ENCODE measurements around the gene COX5B. TPM values are rescaled to one million over a fixed set of nuclear protein-coding genes. Genes with fewer than 3 reads are reported as not detected.

The COX5B gene
- total RNA-seq, 4 donors from 2014 or later: 464 to 811 (median 612) TPM

DNA sequence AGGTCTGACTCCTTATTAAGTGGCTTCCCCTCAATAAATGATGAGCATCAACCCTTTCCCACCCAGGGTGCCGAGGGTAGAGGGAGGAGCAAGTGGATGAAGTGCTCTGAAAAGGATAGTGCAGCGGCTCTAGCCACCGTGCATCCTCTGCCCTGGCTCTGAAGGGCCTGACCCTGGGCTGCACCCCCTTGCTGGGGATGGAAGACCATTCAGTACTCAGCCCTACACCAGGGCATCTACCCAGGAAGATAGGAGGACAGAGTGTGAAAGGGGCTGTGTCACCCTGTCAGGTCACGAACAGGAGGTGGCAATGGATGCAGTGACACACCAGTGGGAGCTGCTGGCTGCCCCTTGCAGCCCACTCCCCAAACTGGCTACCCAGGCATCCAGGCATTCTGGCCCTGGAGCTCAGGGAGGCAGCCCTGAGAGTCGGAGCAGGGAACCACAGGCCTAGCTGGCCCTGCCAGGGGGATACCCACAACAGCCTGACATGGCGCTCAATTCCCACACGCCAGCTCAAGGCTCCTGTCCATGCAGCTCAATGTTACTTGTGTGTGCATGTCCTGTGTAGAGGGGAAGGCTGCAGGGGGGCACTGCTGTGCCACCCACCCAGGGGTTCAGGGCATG, 10.4 kb downstream of the COX5B start:
- no peak for DNase-seq
- H3K27ac ChIP-seq: no peak overlapping the region
- H3K9me3 ChIP-seq: no peaks in the 10 kb centered on the region
- no peak overlapping the region for H3K4me3 ChIP-seq
- peaks cover 0 to 7% (median 3%) of the 10 kb centered on the region in 4 donors for H3K4me1 ChIP-seq
- TF ChIP-seq, protein P1, sequence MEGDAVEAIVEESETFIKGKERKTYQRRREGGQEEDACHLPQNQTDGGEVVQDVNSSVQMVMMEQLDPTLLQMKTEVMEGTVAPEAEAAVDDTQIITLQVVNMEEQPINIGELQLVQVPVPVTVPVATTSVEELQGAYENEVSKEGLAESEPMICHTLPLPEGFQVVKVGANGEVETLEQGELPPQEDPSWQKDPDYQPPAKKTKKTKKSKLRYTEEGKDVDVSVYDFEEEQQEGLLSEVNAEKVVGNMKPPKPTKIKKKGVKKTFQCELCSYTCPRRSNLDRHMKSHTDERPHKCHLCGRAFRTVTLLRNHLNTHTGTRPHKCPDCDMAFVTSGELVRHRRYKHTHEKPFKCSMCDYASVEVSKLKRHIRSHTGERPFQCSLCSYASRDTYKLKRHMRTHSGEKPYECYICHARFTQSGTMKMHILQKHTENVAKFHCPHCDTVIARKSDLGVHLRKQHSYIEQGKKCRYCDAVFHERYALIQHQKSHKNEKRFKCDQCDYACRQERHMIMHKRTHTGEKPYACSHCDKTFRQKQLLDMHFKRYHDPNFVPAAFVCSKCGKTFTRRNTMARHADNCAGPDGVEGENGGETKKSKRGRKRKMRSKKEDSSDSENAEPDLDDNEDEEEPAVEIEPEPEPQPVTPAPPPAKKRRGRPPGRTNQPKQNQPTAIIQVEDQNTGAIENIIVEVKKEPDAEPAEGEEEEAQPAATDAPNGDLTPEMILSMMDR (IDR thresholded peaks at IDR 0.05): no peak
- TF ChIP-seq EP300 (IDR thresholded peaks at IDR 0.05; ENCODE audit: low read depth) (no peak), POLR2A (IDR thresholded peaks at IDR 0.05) (no peak)
- 96% methylated on average over 7 of the region's 7 CpGs; no CpG with 5 or more reads in 1 of the 2 donors for WGBS, 2 donors (ENCODE audit: low coverage in 1 of 2)
- H3K27me3 ChIP-seq: no peaks in the 10 kb centered on the region
- H3K36me3 ChIP-seq: peaks cover 0 to 17% (median 3%) of the 10 kb centered on the region in 4 donors
- intact Hi-C loops (cut with DNase I; ENCODE audit: low total_unique reads) (no loop called here), in situ Hi-C loops (cut with MboI; ENCODE audit: low pct_ligation_motif_present in 1 of 4, low pct_unique_long_range_greater_than_20kb in 1 of 4, low sequenced_read_pairs in 3 of 4) (loop anchor here in 1 of 4 donors (25.0 kb wide), 1 partner anchor 1594 kb away; no protein-coding TSS in a partner anchor)

DNA sequence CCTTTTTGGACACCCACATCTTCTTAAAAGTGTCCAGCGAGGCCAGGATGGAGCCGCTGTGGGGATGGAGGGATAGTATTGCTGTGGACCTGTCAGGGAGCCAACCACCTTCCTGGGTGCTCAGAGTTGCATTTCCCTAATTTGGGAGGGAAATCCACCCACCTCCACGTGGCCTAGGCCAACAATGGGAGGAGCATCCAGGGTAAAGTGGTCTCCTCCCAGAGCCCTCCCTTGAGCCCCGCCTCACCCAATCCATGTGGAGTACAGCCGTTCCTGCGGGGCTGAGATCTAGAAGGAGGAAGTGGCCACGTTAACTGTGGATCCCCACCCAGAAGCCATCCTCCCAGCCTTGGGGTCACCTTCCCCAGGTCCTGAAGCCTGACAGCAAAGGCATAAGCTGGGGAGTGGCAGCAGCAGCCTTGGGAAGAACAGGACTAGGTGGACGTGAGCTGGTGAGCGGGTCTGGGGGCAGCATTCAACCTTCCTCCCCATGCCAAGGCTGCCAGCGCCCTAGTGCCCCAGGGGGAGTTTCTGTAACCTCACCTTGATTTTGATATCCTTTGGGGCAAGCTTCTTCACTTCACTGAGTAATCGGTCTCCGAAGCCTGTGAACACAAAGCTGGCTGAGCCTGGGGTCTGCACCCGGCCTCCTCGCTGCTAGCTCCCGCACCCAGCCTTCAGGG, 11.2 kb downstream of the COX5B start:
- DNase-seq: no peak
- intact Hi-C loops (cut with DNase I; ENCODE audit: low total_unique reads): no loop called here
- Histone ChIP-seq H3K9me3 (no peaks in the 10 kb centered on the region), H3K27me3 (no peaks in the 10 kb centered on the region), H3K4me3 (no peak overlapping the region), H3K36me3 (peaks cover 0 to 17% (median 3%) of the 10 kb centered on the region in 4 donors), H3K27ac (no peak overlapping the region), H3K4me1 (peaks cover 5 to 15% (median 8%) of the 10 kb centered on the region in 4 donors)
- in situ Hi-C loops (cut with MboI; ENCODE audit: low pct_ligation_motif_present in 1 of 4, low pct_unique_long_range_greater_than_20kb in 1 of 4, low sequenced_read_pairs in 3 of 4): loop anchor here in 1 of 4 donors (25.0 kb wide), 1 partner anchor 1595 kb away; no protein-coding TSS in a partner anchor
- 78 to 80% methylated on average over 5 to 15 of the region's 15 CpGs for WGBS, 2 donors (ENCODE audit: low coverage in 1 of 2)
- no peak for TF ChIP-seq EP300 (IDR thresholded peaks at IDR 0.05; ENCODE audit: low read depth)
- TF ChIP-seq POLR2AphosphoS5 (IDR thresholded peaks at IDR 0.05): no peak
- TF ChIP-seq POLR2A (IDR thresholded peaks at IDR 0.05): no peak
- TF ChIP-seq, protein P1 (IDR thresholded peaks at IDR 0.05): no peak

DNA sequence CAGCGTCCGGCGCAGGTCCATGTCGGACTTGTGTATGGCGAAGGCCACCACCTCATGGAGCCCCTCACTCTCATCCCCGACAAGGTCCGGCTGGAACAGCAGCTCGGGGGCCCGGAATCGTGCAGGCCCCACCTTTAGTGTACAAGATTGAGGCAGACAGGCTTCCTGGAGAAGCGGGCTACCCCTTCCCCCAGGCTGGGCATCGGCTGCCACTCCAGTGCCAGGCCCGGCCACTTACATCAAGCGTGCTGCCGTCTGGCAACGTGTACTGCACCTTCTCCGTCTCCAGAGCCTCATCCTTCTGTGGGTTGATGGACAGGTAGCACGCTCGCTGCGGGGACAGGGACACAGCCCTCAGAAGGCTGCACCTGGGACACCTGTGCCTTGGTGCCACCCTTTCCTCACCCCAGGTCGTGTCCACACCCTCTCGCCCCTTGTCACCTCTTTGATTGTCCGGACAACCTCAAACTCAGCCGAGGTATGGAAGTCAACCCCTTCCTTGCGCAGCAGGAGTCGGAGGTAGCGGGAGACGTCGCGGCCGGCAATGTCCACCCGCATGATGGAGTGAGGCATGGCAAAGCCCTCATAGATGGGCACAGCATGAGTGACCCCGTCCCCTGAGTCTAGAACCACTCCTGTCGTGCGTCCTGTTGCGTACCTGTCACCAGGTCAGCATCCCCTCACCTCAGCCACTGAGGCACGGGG, 12.3 kb downstream of the COX5B start:
- no peak for DNase-seq
- intact Hi-C loops (cut with DNase I; ENCODE audit: low total_unique reads) (no loop called here), in situ Hi-C loops (cut with MboI; ENCODE audit: low pct_ligation_motif_present in 1 of 4, low pct_unique_long_range_greater_than_20kb in 1 of 4, low sequenced_read_pairs in 3 of 4) (loop anchor here in 1 of 4 donors (25.0 kb wide), 1 partner anchor 1596 kb away; no protein-coding TSS in a partner anchor)
- H3K4me3 ChIP-seq: no peak overlapping the region
- 96% methylated on average over 35 of the region's 37 CpGs; no CpG with 5 or more reads in 1 of the 2 donors for WGBS, 2 donors (ENCODE audit: low coverage in 1 of 2)
- H3K9me3 ChIP-seq: no peaks in the 10 kb centered on the region
- H3K27ac ChIP-seq: no peak overlapping the region
- H3K4me1 ChIP-seq: peaks cover 11 to 26% (median 18%) of the 10 kb centered on the region in 4 donors
- peaks cover 0 to 17% (median 3%) of the 10 kb centered on the region in 4 donors for H3K36me3 ChIP-seq
- H3K27me3 ChIP-seq: no peaks in the 10 kb centered on the region
- no peak for TF ChIP-seq EP300 (IDR thresholded peaks at IDR 0.05; ENCODE audit: low read depth)
- TF ChIP-seq, protein P1 (IDR thresholded peaks at IDR 0.05): no peak
- TF ChIP-seq POLR2AphosphoS5 (IDR thresholded peaks at IDR 0.05): no peak
- TF ChIP-seq POLR2A (IDR thresholded peaks at IDR 0.05): no peak

DNA sequence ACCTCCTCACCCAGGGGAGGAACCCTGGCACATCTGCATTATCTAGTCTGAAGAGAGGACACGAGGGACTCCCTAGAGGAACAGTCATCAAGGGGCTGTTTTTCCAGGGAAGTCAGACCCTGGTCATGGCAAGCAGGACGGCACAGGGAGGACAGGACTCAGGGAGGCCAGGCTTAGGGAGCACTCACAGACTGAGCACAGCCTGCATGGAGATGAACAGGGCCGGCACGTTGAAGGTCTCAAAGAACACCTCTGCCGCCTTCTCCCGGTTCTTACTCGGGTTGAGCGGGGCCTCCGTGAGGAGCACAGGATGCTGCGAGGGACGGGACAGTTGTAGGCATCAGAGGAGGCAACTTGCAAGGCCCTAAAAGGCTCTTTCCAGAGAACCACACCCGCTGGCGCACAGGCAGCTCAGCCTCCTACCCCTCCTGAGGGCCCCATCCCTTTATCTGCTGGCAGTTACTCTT, 12.9 kb downstream of the COX5B start:
- intact Hi-C loops (cut with DNase I; ENCODE audit: low total_unique reads): no loop called here
- WGBS, 2 donors (ENCODE audit: low coverage in 1 of 2): 95 to 100% methylated on average over 1 to 13 of the region's 13 CpGs
- Histone ChIP-seq H3K9me3 (no peaks in the 10 kb centered on the region), H3K27ac (no peak overlapping the region), H3K36me3 (peaks cover 0 to 17% (median 3%) of the 10 kb centered on the region in 4 donors), H3K4me1 (peaks cover 11 to 27% (median 18%) of the 10 kb centered on the region in 4 donors), H3K4me3 (no peak overlapping the region), H3K27me3 (no peaks in the 10 kb centered on the region)
- in situ Hi-C loops (cut with MboI; ENCODE audit: low pct_ligation_motif_present in 1 of 4, low pct_unique_long_range_greater_than_20kb in 1 of 4, low sequenced_read_pairs in 3 of 4): loop anchor here in 1 of 4 donors (25.0 kb wide), 1 partner anchor 1596 kb away; no protein-coding TSS in a partner anchor
- no peak for DNase-seq
- TF ChIP-seq EP300 (IDR thresholded peaks at IDR 0.05; ENCODE audit: low read depth) (no peak), POLR2AphosphoS5 (IDR thresholded peaks at IDR 0.05) (no peak), POLR2A (IDR thresholded peaks at IDR 0.05) (no peak)
- TF ChIP-seq, protein P1 (IDR thresholded peaks at IDR 0.05): no peak
